ENCODE measurements around the gene SDCBP2. TPM values are rescaled to one million over a fixed set of nuclear protein-coding genes. Genes with fewer than 3 reads are reported as not detected.
A peak's percentile ranks its signal among the peaks of the same experiment; 100 is the strongest.

SDCBP2 gene
- total and polyA plus RNA-seq, 2 of the 8 experiments (the other 6 are each of a cell fraction or from before 2014, with no cell fraction given): 4.2 to 6.7 TPM

DNA sequence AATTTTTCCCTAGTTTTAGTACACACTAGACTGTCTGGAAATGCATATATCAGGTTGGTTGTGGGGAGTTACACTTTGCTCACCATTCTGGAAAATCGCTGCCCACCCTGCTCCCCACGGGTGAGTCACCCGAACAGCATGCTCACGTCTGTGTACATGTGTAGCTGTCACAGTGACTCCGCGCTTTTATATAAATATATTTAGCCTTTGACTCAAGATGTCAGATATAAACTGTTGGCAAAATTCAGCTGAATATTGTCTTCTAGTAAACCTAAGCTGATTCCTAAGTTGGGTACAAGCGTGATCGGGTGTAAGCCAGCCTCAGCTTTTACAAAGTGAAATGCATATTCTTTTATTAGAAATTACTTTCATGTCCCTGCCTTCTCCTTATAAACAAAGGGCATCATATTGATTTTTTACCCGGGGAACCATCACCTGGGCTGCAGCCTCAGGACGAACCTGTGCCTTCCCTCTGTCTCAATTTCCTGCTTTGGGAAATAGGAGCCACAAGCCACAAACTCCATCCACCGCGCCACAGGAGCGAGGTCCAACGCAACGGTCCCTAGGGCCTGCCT is 4.3 kb downstream of the SDCBP2 start:
- ChIA-PET POLR2A (ENCODE audit: partially characterized antibody) (interaction anchor here (1.0 to 6.5 kb wide), 6 partner anchors 19 to 67 kb away, joined by 3 to 34 read pairs (median 5); no protein-coding TSS in a partner anchor), CTCF (ENCODE audit: partially characterized antibody) (interaction anchor here (0.7 to 3.6 kb wide), 4 partner anchors 12 to 142 kb away, joined by 3 to 28 read pairs (median 3); no protein-coding TSS in a partner anchor)
- no peak overlapping the region for H3K56ac ChIP-seq (replicated peaks; ENCODE audit: insufficient read length, low read depth, low read length)
- H3K4me1 ChIP-seq (replicated peaks in 1 of 4; ENCODE audit: control insufficient read depth in 3 of 4, insufficient read depth in 4 of 4, low read length in 3 of 4): peaks cover 2 to 13% (median 5%) of the 10 kb centered on the region in 4 experiments; a peak in 6 of 7 replicates
- H4K5ac ChIP-seq (ENCODE audit: insufficient read length, low read depth, low read length): no peak overlapping the region
- H3K18ac ChIP-seq (ENCODE audit: extremely low read depth, low read length): peak overlapping the region; percentile 25; the same call in 1 of the 2 replicates
- peak overlapping the region; percentile 95 for H3K27ac ChIP-seq (ENCODE audit: low read depth, low read length)
- no peak overlapping the region for H2BK20ac ChIP-seq (ENCODE audit: low read length)
- no peak for FAIRE-seq
- peaks cover 4 to 25% of the 10 kb centered on the region in 2 experiments for H4K20me1 ChIP-seq (replicated peaks in 1 of 2; ENCODE audit: control insufficient read depth in 1 of 2, insufficient read depth in 2 of 2, low read length in 2 of 2)
- peak overlapping the region; percentile 88; the same call in 1 of the 2 replicates for H4K8ac ChIP-seq (ENCODE audit: extremely low read depth, insufficient read depth, low read length)
- H3K9me3 ChIP-seq (ENCODE audit: insufficient read depth in 2 of 2, low read depth in 1 of 2, low read length in 1 of 2): no peaks in the 10 kb centered on the region
- no peak overlapping the region for H3K4ac ChIP-seq (replicated peaks; ENCODE audit: insufficient read length, low read depth, low read length)
- peak overlapping the region in 3 of 4 experiments; percentile 72 to 96 (median 96); a peak in 5 of 7 replicates for H3K9ac ChIP-seq (replicated peaks in 1 of 4; ENCODE audit: extremely low read depth in 1 of 4, low read depth in 3 of 4, low read length in 3 of 4)
- no peak overlapping the region for H2BK15ac ChIP-seq (ENCODE audit: low read length)
- no peaks in the 10 kb centered on the region for H3K27me3 ChIP-seq (replicated peaks in 1 of 4; ENCODE audit: control insufficient read depth in 3 of 4, extremely low read depth in 1 of 4, insufficient read depth in 3 of 4, low read length in 3 of 4)
- peaks cover 18 to 44% of the 10 kb centered on the region in 2 experiments for H3K79me2 ChIP-seq (ENCODE audit: control insufficient read depth in 1 of 2, insufficient read depth in 2 of 2, low read length in 2 of 2)
- peaks cover 10% of the 10 kb centered on the region for H3K23me2 ChIP-seq (ENCODE audit: low read depth, low read length)
- H2BK120ac ChIP-seq (replicated peaks; ENCODE audit: low read depth, low read length): no peak overlapping the region
- peak overlapping the region; percentile 88 to 94 (median 93); a peak in 7 of 8 replicates for H3K4me3 ChIP-seq (ENCODE audit: extremely low read depth in 1 of 4, insufficient read depth in 2 of 4, low read depth in 3 of 4, low read length in 4 of 4)
- WGBS, 2 experiments (ENCODE audit: extremely low coverage in 1 of 2, insufficient coverage in 1 of 2, insufficient read length in 1 of 2, insufficient replicate concordance in 2 of 2, low coverage in 1 of 2, low lambda C conversion rate in 2 of 2, missing lambda C conversion rate in 1 of 2): 47% methylated on average over 15 of the region's 15 CpGs; no CpG with 5 or more reads in 1 of the 2 experiments
- H4K91ac ChIP-seq (replicated peaks; ENCODE audit: insufficient read length, low read length): no peak overlapping the region
- DNase-seq (ENCODE audit: low read depth in 1 of 2, low spot score in 2 of 2): peak in 1 of 2 experiments; percentile 19
- peaks cover 26% of the 10 kb centered on the region for H3K79me1 ChIP-seq (ENCODE audit: low read depth, low read length)
- H3K23ac ChIP-seq (ENCODE audit: insufficient read length): no peak overlapping the region
- H2BK5ac ChIP-seq (ENCODE audit: low read depth, low read length): peak overlapping the region; percentile 79; the same call in 1 of the 2 replicates
- peak overlapping the region; percentile 88 for H2BK12ac ChIP-seq (ENCODE audit: low read depth, low read length)
- H3K36me3 ChIP-seq (ENCODE audit: control insufficient read depth in 2 of 4, insufficient read depth in 4 of 4, low read length in 3 of 4): 0 out of 8 replicates have a peak, but pooled peaks cover 0 to 3% (median 0%) of the 10 kb centered on the region in 4 experiments
- H3K14ac ChIP-seq (ENCODE audit: insufficient read length): no peak overlapping the region
- no peak overlapping the region; the same call in 1 of the 2 replicates for H2AK5ac ChIP-seq (ENCODE audit: low read depth, low read length)
- peak overlapping the region; percentile 77 to 98 for H3K4me2 ChIP-seq (ENCODE audit: insufficient read depth in 1 of 2, low read depth in 2 of 2, low read length in 2 of 2)
- H2AFZ ChIP-seq (ENCODE audit: low read length): peak overlapping the region; percentile 94
- no peak for TF ChIP-seq SP4 (IDR thresholded peaks at IDR 0.05; ENCODE audit: low read length)
- TF ChIP-seq, protein P1, sequence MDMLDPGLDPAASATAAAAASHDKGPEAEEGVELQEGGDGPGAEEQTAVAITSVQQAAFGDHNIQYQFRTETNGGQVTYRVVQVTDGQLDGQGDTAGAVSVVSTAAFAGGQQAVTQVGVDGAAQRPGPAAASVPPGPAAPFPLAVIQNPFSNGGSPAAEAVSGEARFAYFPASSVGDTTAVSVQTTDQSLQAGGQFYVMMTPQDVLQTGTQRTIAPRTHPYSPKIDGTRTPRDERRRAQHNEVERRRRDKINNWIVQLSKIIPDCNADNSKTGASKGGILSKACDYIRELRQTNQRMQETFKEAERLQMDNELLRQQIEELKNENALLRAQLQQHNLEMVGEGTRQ (IDR thresholded peaks at IDR 0.05; ENCODE audit: low read length): no peak
- no peak for TF ChIP-seq SIRT6 (IDR thresholded peaks at IDR 0.05; ENCODE audit: low read length)
- no peak for TF ChIP-seq TBP (IDR thresholded peaks at IDR 0.05; ENCODE audit: low read depth, low read length)
- no peak for TF ChIP-seq ZNF274 (IDR thresholded peaks at IDR 0.05; ENCODE audit: borderline replicate concordance, extremely low read depth, low read length)
- no peak for TF ChIP-seq HDAC6 (IDR thresholded peaks at IDR 0.05; ENCODE audit: low read depth, low read length)
- no peak for TF ChIP-seq JUND (IDR thresholded peaks at IDR 0.05; ENCODE audit: low read length)
- TF ChIP-seq KDM4A (IDR thresholded peaks at IDR 0.05; ENCODE audit: low read depth, low read length, severe bottlenecking): no peak
- no peak for TF ChIP-seq SRF (IDR thresholded peaks at IDR 0.05; ENCODE audit: low read depth, low read length)
- TF ChIP-seq HDAC2 (IDR thresholded peaks at IDR 0.05; ENCODE audit: borderline replicate concordance in 1 of 2, low read depth in 2 of 2, low read length in 2 of 2): no peak; a peak in 1 of 4 replicates
- no peak for TF ChIP-seq JUN (IDR thresholded peaks at IDR 0.05; ENCODE audit: low read depth, low read length)

All from H1 (cell line).